Measurements from ENCODE around the gene SLC25A39.

DNA sequence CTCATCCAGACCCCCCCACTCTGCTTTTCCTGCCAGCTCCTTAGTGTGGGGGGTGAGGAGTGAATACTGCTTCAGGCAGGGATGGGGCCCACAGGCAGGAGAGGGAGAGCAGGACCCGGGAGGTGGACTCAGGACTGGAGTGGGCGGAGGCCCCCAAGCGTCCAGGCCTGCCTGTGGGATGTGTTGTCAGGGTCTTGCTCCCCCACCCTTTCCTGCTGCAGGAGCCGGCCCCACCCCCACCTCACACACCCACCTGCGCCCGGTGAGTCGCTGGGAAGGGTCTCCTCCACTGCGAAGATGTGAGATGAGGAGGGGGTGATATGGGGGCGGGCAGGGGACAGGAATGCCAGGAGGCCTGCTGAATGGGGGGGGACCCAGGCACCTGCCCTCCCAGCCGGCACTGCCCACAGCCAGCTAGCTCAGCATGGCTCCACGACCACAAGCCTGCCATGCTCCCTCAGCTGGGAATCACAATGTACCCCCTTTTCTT lies 37.9 kb upstream of the SLC25A39 start:
- no peak for TF ChIP-seq CTCF (IDR thresholded peaks at IDR 0.05)
- no peak for TF ChIP-seq POLR2A (IDR thresholded peaks at IDR 0.05)

Measured in adrenal gland (tissue), 5 donors.